Small intestine (tissue), 7 donors: Measurements from ENCODE around the gene VWF. TPM values are rescaled to one million over a fixed set of nuclear protein-coding genes. Genes with fewer than 3 reads are reported as not detected.

ENCODE experiments used
- DNase-seq, 2 donors: peaks; one replicate each; pipeline versions ENCODE4 v3.0.0 to v3.0.0-alpha.2; 2013
- FAIRE-seq: peaks from 2 replicates; lab custom pipeline; 2012; peaks lifted over from hg19 to GRCh38; lab: Jason Lieb, UNC
- H3K27ac ChIP-seq, 3 donors: one replicate each; pipeline ENCODE4 v1.5.1; 2013; ENCODE audit warnings: low read length in 2 of 3, mild to moderate bottlenecking in 2 of 3, control low read depth in 1 of 3, inconsistent platforms in 1 of 3, low read depth in 1 of 3, moderate library complexity in 1 of 3
- H3K27me3 ChIP-seq, 3 donors: one replicate each; pipeline ENCODE4 v1.6.1; 2013; ENCODE audit warnings: low read length in 3 of 3, inconsistent platforms in 1 of 3; ENCODE audit not compliant: control insufficient read depth in 3 of 3, insufficient read depth in 3 of 3
- H3K36me3 ChIP-seq, 3 donors: one replicate each; pipeline ENCODE4 v1.6.1; 2013; ENCODE audit warnings: low read length in 3 of 3, inconsistent platforms in 1 of 3, low read depth in 1 of 3, mild to moderate bottlenecking in 1 of 3, moderate library complexity in 1 of 3; ENCODE audit not compliant: control insufficient read depth in 3 of 3, insufficient read depth in 2 of 3
- H3K4me1 ChIP-seq, 3 donors: one replicate each; pipeline ENCODE4 v1.6.1; 2013; ENCODE audit warnings: low read length in 2 of 3, inconsistent platforms in 1 of 3, low read depth in 1 of 3, mild to moderate bottlenecking in 1 of 3, moderate library complexity in 1 of 3; ENCODE audit not compliant: control insufficient read depth in 3 of 3, insufficient read depth in 2 of 3
- H3K4me3 ChIP-seq, 3 donors: one replicate each; pipeline ENCODE4 v1.5.1; 2013; ENCODE audit warnings: low read length in 3 of 3, control low read depth in 1 of 3, inconsistent platforms in 1 of 3, low read depth in 1 of 3, mild to moderate bottlenecking in 1 of 3, moderate library complexity in 1 of 3
- H3K9me3 ChIP-seq, 2 donors: one replicate each; pipeline ENCODE4 v1.6.1; 2013; ENCODE audit warnings: low read depth in 1 of 2, low read length in 1 of 2; ENCODE audit not compliant: control insufficient read depth in 2 of 2, insufficient read depth in 1 of 2
- WGBS, 3 donors: extraction: QIAGEN DNeasy Blood & Tissue Kit; methylation state at CpG; one replicate each; pipeline ENCODE4 v1.1.7; 2013; 5-methylcytosine and 5-hydroxymethylcytosine counted together
- polyA plus RNA-seq, 4 donors: library from polyadenylated mRNA; stranded (reverse) in 3 of 4; unstranded in 1 of 4; fragments of 200-250 nt in 3 of 4; fragments of 120-200 nt in 1 of 4; gene quantifications; one replicate each; pipeline versions ENCODE4 v1.2.1 to v1.2.3, GENCODE V29; 2013
- donor health status: healthy with polysubstance abuse.
- donor health status: control.
- donor health status: control.
- donor health status: Bipolar disorder and iron deficiency.
- donor health status: healthy.

The VWF gene
- polyA plus RNA-seq, 4 donors, result 2.2 to 82.9 (median 6.1) TPM

DNA sequence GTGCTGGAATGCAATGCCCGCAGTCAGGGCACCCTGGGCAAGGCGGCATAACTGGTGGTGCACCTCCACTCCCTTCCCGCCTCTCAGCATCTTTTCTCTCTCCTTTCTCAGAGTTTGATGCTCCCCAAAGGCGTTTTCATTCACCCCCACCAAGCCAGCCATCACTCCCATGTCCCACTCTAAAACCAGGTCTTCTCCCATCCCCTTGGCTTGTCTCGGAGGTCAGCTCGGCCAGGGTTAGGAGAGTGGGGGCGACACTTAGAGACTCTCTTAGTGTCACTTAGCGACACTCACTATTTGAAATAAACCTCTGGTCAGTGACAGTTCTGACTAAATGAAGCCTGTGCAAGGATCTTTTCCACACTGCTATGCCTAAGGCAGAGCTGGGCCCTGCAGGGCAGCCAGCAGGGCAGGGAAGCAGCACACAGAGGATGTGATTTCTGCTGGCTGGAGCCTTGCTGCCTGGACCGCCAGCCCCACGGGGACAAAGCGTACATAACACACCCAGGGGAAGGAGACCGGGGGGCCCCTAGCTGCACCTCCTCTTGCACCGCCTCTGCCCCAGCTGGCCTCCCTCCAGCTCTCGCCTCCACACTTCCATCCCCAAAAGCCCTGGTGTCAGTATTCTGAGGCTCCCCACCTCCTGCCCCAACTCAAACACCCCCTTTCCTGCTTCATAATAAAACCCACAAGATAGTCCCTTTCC is 64.5 kb downstream of the VWF start:
- H3K27ac ChIP-seq, result no peak overlapping the region
- DNase-seq (no peak), FAIRE-seq (no peak)
- no peaks in the 10 kb centered on the region for H3K36me3 ChIP-seq
- no peak overlapping the region for H3K4me3 ChIP-seq
- peaks cover 0 to 4% (median 0%) of the 10 kb centered on the region in 3 donors for H3K27me3 ChIP-seq
- H3K9me3 ChIP-seq, result no peaks in the 10 kb centered on the region
- WGBS, 3 donors, result 70 to 77% (median 71%) methylated on average over 13 to 14 of the region's 14 CpGs
- peaks cover 0 to 23% (median 5%) of the 10 kb centered on the region in 3 donors for H3K4me1 ChIP-seq

DNA sequence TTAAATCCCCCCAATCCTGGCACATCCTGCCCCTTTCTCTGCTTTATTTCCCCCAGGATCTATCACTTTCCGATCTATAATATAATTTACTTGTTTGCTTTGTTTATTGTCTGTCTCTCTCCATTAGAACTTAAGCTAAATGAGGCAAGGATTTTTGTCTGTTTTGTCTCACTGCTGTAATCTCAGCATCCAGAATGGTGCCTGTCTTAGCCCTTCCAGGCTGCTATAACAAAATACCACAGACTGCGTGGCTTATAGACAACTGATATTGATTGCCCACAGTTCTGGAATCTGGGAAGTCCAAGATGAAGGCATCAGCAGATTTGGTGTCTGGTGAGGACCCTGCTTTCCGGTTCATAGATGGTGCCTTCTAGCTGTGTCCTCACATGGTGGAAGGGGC is 65.2 kb downstream of the VWF start:
- no peaks in the 10 kb centered on the region for H3K9me3 ChIP-seq
- H3K4me1 ChIP-seq, result peaks cover 0 to 23% (median 5%) of the 10 kb centered on the region in 3 donors
- H3K4me3 ChIP-seq, result no peak overlapping the region
- DNase-seq (no peak), FAIRE-seq (no peak)
- peaks cover 0 to 6% (median 0%) of the 10 kb centered on the region in 3 donors for H3K27me3 ChIP-seq
- no peak overlapping the region for H3K27ac ChIP-seq
- H3K36me3 ChIP-seq, result no peaks in the 10 kb centered on the region
- 81 to 95% (median 86%) methylated on average over 3 of the region's 3 CpGs for WGBS, 3 donors

DNA sequence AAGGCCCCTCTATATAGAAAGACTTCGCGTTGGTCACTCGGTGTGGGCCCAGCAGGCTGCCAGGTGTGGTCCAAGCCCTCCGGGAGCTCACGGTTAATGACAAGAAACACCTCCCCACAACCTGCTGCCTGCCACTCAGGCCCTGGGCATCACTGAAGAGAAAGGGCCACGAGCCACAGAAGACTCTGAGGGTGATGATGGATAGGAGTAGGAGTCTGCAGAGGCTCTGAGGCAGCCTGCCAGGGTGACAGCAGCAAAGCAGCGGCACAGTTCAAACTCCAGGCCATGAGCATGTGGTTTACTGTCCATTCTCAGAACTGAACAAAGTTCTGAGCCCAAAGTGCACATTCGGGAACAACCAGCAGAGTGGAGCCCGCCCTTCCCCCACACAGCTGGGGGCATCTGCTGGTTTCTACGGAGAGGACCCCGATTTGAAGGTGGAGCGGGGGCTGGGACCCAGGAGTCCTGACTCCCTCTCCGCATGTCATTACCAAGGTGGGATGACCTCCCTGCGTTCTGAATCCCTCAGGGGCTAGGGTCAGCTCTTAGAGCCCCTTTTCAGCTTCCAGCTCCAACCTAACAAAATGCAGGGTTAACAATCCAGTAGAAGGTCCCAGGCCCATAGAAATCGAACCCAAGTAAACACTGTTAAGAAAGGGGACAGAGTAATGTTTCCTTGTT is 65.8 kb downstream of the VWF start:
- Histone ChIP-seq H3K27ac (no peak overlapping the region), H3K36me3 (no peaks in the 10 kb centered on the region), H3K4me1 (peaks cover 0 to 26% (median 5%) of the 10 kb centered on the region in 3 donors), H3K27me3 (peaks cover 0 to 6% (median 0%) of the 10 kb centered on the region in 3 donors), H3K9me3 (no peaks in the 10 kb centered on the region), H3K4me3 (no peak overlapping the region)
- DNase-seq (peak; percentile 68 to 71), FAIRE-seq (no peak)
- 54 to 72% (median 60%) methylated on average over 15 of the region's 15 CpGs for WGBS, 3 donors

DNA sequence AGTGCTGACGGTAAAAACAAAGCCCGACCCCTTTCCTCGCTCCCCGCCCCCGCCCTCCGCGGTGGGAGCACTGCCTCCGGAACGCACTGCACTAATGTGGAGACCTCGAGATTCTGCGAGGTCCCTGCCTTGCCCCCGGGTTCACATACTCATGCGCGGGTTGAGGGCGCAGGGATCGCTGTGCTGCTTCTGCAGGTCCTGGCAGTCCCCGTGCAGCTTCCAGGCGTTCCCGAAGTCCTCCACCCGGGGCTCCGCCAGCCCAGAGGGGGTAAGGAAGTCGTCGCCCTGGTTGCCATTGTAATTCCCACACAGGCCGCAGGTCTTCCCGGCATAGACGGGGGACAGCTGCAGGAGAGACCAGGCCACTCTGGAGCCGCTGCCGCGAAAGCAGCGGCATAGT is 66.8 kb downstream of the VWF start:
- no peak for FAIRE-seq
- H3K4me3 ChIP-seq, result no peak overlapping the region
- WGBS, 3 donors, result 68 to 81% (median 73%) methylated on average over 30 of the region's 30 CpGs
- H3K27ac ChIP-seq, result no peak overlapping the region
- no peaks in the 10 kb centered on the region for H3K36me3 ChIP-seq
- peaks cover 0 to 6% (median 0%) of the 10 kb centered on the region in 3 donors for H3K27me3 ChIP-seq
- H3K9me3 ChIP-seq, result no peaks in the 10 kb centered on the region
- peaks cover 0 to 27% (median 5%) of the 10 kb centered on the region in 3 donors for H3K4me1 ChIP-seq
- DNase-seq, result no peak

DNA sequence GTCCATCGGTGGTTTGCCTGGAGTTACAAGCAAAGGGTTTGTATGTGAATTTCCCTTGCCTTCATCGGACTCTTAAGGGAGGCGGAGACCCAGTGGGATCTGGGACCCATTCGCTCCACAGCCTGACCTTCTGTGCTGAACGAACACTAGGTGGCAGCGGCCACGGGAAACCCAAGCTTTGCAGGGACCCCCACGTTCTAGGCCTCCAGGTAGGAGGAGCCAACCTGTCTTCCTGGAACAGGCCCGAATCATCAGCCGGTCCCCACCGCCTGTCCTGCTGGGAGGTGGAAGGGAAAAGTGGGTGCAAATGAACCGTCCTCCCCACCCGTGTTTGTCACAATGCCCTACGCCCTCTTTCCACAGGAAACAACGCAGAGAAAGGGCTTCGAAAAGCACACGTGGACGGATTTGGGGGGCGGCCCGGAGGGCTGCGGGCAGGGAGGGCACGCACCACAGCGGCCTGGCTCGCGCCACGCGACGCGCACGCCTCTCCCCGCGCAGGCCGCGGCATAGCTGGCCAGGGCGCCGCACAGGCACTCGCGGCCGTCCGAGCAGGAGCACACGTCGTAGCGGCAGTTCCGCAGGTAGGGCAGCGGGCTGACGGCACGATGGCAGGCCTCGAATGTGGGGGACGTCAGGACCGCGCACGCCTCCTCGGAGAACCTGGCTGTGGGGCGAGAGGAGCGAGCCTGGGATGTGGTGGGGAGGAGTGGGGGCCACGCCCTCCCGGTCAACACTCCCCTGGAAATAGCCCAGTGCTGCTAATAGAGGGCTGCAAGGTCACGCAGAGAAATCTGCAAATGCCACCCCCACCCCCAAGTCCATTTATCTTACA is 67.8 kb downstream of the VWF start:
- WGBS, 3 donors, result 13 to 29% (median 22%) methylated on average over 45 to 58 of the region's 58 CpGs
- Histone ChIP-seq H3K4me3 (peak overlapping the region in 2 of 3 donors; percentile 16 to 19), H3K36me3 (no peaks in the 10 kb centered on the region), H3K4me1 (peaks cover 0 to 27% (median 5%) of the 10 kb centered on the region in 3 donors), H3K27me3 (peaks cover 0 to 6% (median 0%) of the 10 kb centered on the region in 3 donors), H3K27ac (no peak overlapping the region), H3K9me3 (no peaks in the 10 kb centered on the region)
- no peak for FAIRE-seq
- peak; percentile 22 to 67 for DNase-seq

DNA sequence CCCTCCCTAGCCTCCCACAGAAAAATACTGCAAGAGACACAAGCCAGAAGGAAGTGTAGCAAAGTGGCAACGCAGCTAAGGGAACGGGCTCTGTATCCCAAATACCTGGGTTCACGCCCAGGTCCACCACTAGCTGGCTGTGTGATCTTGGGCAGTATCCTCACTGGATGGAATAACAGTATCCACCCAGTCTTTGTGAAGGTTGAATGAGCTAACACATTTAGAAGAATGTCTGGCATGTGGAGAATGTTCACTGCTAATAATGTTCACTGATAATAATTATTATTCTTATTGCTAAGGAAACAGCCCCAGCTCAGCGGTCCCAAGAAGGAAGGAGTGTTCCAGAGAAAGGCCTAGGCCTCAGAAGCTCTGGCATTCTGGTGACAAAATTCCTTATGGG is 70.9 kb downstream of the VWF start:
- DNase-seq (no peak), FAIRE-seq (no peak)
- Histone ChIP-seq H3K36me3 (no peaks in the 10 kb centered on the region), H3K27ac (no peak overlapping the region), H3K4me3 (no peak overlapping the region), H3K9me3 (no peaks in the 10 kb centered on the region), H3K27me3 (peaks cover 0 to 6% (median 0%) of the 10 kb centered on the region in 3 donors), H3K4me1 (peaks cover 0 to 21% (median 2%) of the 10 kb centered on the region in 3 donors)
- WGBS, 3 donors, result 70 to 84% (median 75%) methylated on average over 4 of the region's 4 CpGs

DNA sequence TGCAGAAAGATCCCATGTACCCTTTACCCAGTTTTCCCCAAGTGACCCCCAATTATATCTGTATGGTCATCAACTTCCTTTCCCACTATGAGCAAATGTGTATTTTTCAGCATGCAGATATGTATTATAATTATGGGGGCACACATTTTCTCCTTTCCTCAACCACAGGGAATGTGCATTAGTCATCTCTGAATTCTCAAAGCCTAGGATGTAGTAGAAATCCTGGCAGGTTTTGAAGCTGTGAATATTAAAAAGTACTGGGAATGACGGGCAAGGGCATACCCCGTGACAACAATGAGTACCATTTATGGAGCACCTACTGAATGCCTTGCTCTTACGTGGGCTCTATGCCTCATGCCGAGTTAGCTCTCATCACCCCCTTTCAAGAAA is 71.5 kb downstream of the VWF start:
- FAIRE-seq, result no peak

More for the DNA sequence above, 71.5 kb downstream of the VWF start:
- WGBS, 3 donors, result 92 to 97% (median 96%) methylated on average over 4 of the region's 4 CpGs
- DNase-seq, result no peak
- H3K36me3 ChIP-seq, result no peaks in the 10 kb centered on the region
- peaks cover 0 to 15% (median 2%) of the 10 kb centered on the region in 3 donors for H3K4me1 ChIP-seq
- H3K4me3 ChIP-seq, result no peak overlapping the region
- H3K9me3 ChIP-seq, result no peaks in the 10 kb centered on the region
- H3K27ac ChIP-seq, result no peak overlapping the region
- peaks cover 0 to 6% (median 0%) of the 10 kb centered on the region in 3 donors for H3K27me3 ChIP-seq
